Endothelial cell of umbilical vein (primary cell): ENCODE measurements around the gene CAMTA1. TPM values are rescaled to one million over a fixed set of nuclear protein-coding genes. Genes with fewer than 3 reads are reported as not detected.

ENCODE experiments used
- BruUV-seq: library from RNA; stranded (reverse); fragments of 400-500 nt; replicated peaks from 2 replicates; lab custom pipeline; 2021; lab: Mats Ljungman, UMichigan
- CTCF ChIA-PET: fragments of 300-600, 350-600 bp; sonication (Branson Sonifier 250); formaldehyde crosslinking; loops from one replicate; lab custom pipeline; 2021; ENCODE audit warnings: antibody characterized with exemption, inconsistent platforms; lab: Charles Lee
- POLR2A ChIA-PET: fragments of 300-600, 350-600 bp; sonication (Branson Sonifier 250); formaldehyde crosslinking; loops from one replicate; lab custom pipeline; 2021; ENCODE audit warnings: antibody characterized with exemption, inconsistent platforms; lab: Charles Lee
- DNase-seq: peaks from one replicate; pipeline ENCODE4 v3.0.0-alpha.2; 2011; ENCODE audit warnings: low read depth, low spot score
- FAIRE-seq: peaks from 2 replicates; lab custom pipeline; 2011; peaks lifted over from hg19 to GRCh38; lab: Jason Lieb, UNC
- H2AFZ ChIP-seq: 2 replicates; pipeline ENCODE4 v1.6.0; 2012; ENCODE audit warnings: low read depth, low read length, control low read depth, inconsistent platforms
- H3K27ac ChIP-seq: 2 replicates; pipeline ENCODE4 v1.5.1; 2011; ENCODE audit warnings: low read depth, mild to moderate bottlenecking, control low read depth, low read length, moderate library complexity; ENCODE audit not compliant: insufficient read depth
- H3K27me3 ChIP-seq, 2 experiments: 2 replicates each; pipeline versions ENCODE4 v1.6.0 to v1.6.1; 2011; ENCODE audit warnings: low read length in 2 of 2, mixed read lengths in 1 of 2; ENCODE audit not compliant: control insufficient read depth in 2 of 2, insufficient read depth in 2 of 2
- H3K36me3 ChIP-seq, 2 experiments: 2 replicates in 1 of 2; 3 replicates in 1 of 2; pipeline ENCODE4 v1.5.1; 2011; ENCODE audit warnings: low read length in 2 of 2, mild to moderate bottlenecking in 1 of 2, moderate library complexity in 1 of 2; ENCODE audit not compliant: control insufficient read depth in 2 of 2, insufficient read depth in 2 of 2; ENCODE audit errors: extremely low read depth in 1 of 2
- H3K4me1 ChIP-seq: 3 replicates; pipeline ENCODE4 v1.5.1; 2011; ENCODE audit warnings: mild to moderate bottlenecking, low read length; ENCODE audit not compliant: control insufficient read depth, insufficient read depth; ENCODE audit errors: extremely low read depth
- H3K4me2 ChIP-seq: 2 replicates; pipeline ENCODE4 v1.6.1; 2011; ENCODE audit warnings: low read length, control low read depth, mixed read lengths; ENCODE audit not compliant: insufficient read depth
- H3K4me3 ChIP-seq, 3 experiments: fragments of 200-600 bp in 1 of 3; sonication (generic), shearing (Covaris generic) in 1 of 3; replicated peaks in 1 of 3; 2 replicates each; pipeline ENCODE4 v1.5.1; 2011 to 2016; ENCODE audit warnings: control low read depth in 3 of 3, low read length in 3 of 3, mild to moderate bottlenecking in 2 of 3, inconsistent platforms in 1 of 3, low read depth in 1 of 3, moderate library complexity in 1 of 3; ENCODE audit not compliant: insufficient read depth in 1 of 3
- H3K79me2 ChIP-seq: 2 replicates; pipeline ENCODE4 v1.6.0; 2012; ENCODE audit warnings: low read length, inconsistent platforms; ENCODE audit not compliant: control insufficient read depth, insufficient read depth
- H3K9ac ChIP-seq: replicated peaks from 2 replicates; pipeline ENCODE3; 2011; ENCODE audit warnings: low read length, control low read depth; ENCODE audit not compliant: insufficient read depth; ENCODE audit errors: extremely low read depth
- H3K9me1 ChIP-seq: replicated peaks from 3 replicates; pipeline ENCODE4 v1.6.0; 2011; ENCODE audit warnings: mild to moderate bottlenecking, low read length; ENCODE audit not compliant: control insufficient read depth, insufficient read depth; ENCODE audit errors: extremely low read depth
- H3K9me3 ChIP-seq: replicated peaks from 2 replicates; pipeline ENCODE4 v1.5.1; 2012; ENCODE audit warnings: low read length, inconsistent platforms; ENCODE audit not compliant: control insufficient read depth, insufficient read depth
- H4K20me1 ChIP-seq: replicated peaks from 2 replicates; pipeline ENCODE3; 2011; ENCODE audit warnings: mild to moderate bottlenecking, low read length; ENCODE audit not compliant: control insufficient read depth, insufficient read depth; ENCODE audit errors: extremely low read depth
- CTCF ChIP-seq, 2 donors: IDR thresholded peaks; 1 replicate in 1 of 2; 2 replicates in 1 of 2; pipeline ENCODE4 v1.5.1; 2011; ENCODE audit warnings: low read length in 2 of 2, mild to moderate bottlenecking in 2 of 2, moderate library complexity in 2 of 2, control low read depth in 1 of 2, inconsistent platforms in 1 of 2, low read depth in 1 of 2; ENCODE audit not compliant: insufficient read depth in 1 of 2; ENCODE audit errors: extremely low read depth in 1 of 2
- EZH2 ChIP-seq: IDR thresholded peaks from 2 replicates; pipeline ENCODE4 v1.6.1; 2012; ENCODE audit warnings: borderline replicate concordance, low read depth, mild to moderate bottlenecking, moderate library complexity, low read length, inconsistent platforms; ENCODE audit not compliant: severe bottlenecking
- FOS ChIP-seq: IDR thresholded peaks from 2 replicates; pipeline ENCODE4 v1.6.1; 2011; ENCODE audit warnings: mild to moderate bottlenecking, low read length, moderate library complexity, borderline replicate concordance; ENCODE audit not compliant: insufficient read depth
- GATA2 ChIP-seq: IDR thresholded peaks from 2 replicates; pipeline ENCODE4 v1.7.0; 2011; ENCODE audit warnings: low read depth, mild to moderate bottlenecking, moderate library complexity, mixed read lengths, low read length; ENCODE audit not compliant: insufficient read length, insufficient read depth
- JUN ChIP-seq: IDR thresholded peaks from 2 replicates; pipeline ENCODE4 v1.6.1; 2011; ENCODE audit warnings: borderline replicate concordance, low read depth; ENCODE audit not compliant: insufficient read length, insufficient read depth
- MAX ChIP-seq: IDR thresholded peaks from 2 replicates; pipeline ENCODE4 v1.6.1; 2011; ENCODE audit not compliant: insufficient read depth, insufficient read length
- MYC ChIP-seq: IDR thresholded peaks from one replicate; pipeline ENCODE4 v1.6.1; 2011; ENCODE audit warnings: mild to moderate bottlenecking, low read depth, low read length
- POLR2A ChIP-seq: IDR thresholded peaks from 2 replicates; pipeline ENCODE4 v1.6.1; 2012; ENCODE audit warnings: low read depth, mild to moderate bottlenecking, control low read depth, low read length
- POLR2AphosphoS5 ChIP-seq: IDR thresholded peaks from 2 replicates; pipeline ENCODE4 v1.6.1; 2012; ENCODE audit warnings: low read depth, mild to moderate bottlenecking, control low read depth, low read length, moderate library complexity; ENCODE audit not compliant: insufficient read depth
- dilution Hi-C: fragments of 300-500 bp; cut with MboI; formaldehyde crosslinking; loops from one replicate; pipeline ENCODE4 v1.15.0; 2019; ENCODE audit warnings: low sequenced_read_pairs; ENCODE audit not compliant: extremely low pct_ligation_motif_present
- intact Hi-C: fragments of 100-400 bp; cut with micrococcal nuclease; formaldehyde crosslinking; loops from one replicate; pipeline ENCODE4 v1.10.0; 2022
- polyA plus RNA-seq, 4 experiments: library from polyadenylated mRNA; depleted of rRNA in 3 of 4; stranded (reverse) in 3 of 4; unstranded in 1 of 4; fragments of >200 nt; gene quantifications; 2 replicates each; pipeline versions ENCODE4 v1.2.1 to v1.2.3, GENCODE V29; 2011 to 2012; ENCODE audit warnings: missing spikeins in 1 of 4
- total RNA-seq: library from RNA; stranded (reverse); gene quantifications from 2 replicates; pipeline ENCODE4 v1.2.3, GENCODE V29; 2021

The CAMTA1 gene
- total and polyA plus RNA-seq, 2 donors (not counting 3 experiments of a cell fraction or from before 2014, with no cell fraction given): 50.8 to 92.7 TPM

GRCh38 chr1:6884652-6885153, 99.4 kb downstream of the CAMTA1 start:
- BruUV-seq: no TSS peak
- H3K4me3 ChIP-seq: no peak overlapping the region
- no peaks in the 10 kb centered on the region for H3K36me3 ChIP-seq
- no peaks in the 10 kb centered on the region for H3K79me2 ChIP-seq
- no peaks in the 10 kb centered on the region for H3K4me1 ChIP-seq
- dilution Hi-C loops (no loop called here), intact Hi-C loops (no loop called here)
- no peak overlapping the region for H3K27ac ChIP-seq
- no peak overlapping the region for H3K9ac ChIP-seq
- ChIA-PET CTCF (interaction anchor here (0.7 to 1.5 kb wide), 3 partner anchors 11 to 185 kb away, joined by 3 to 4 read pairs (median 4); no protein-coding TSS in a partner anchor), POLR2A (no interaction called here)
- H3K4me2 ChIP-seq: no peak overlapping the region
- no peak overlapping the region for H2AFZ ChIP-seq
- TF ChIP-seq JUN: no peak
- no peak for TF ChIP-seq MYC
- no peak for TF ChIP-seq MAX
- no peak for TF ChIP-seq EZH2
- TF ChIP-seq FOS: no peak
- TF ChIP-seq GATA2: no peak
- TF ChIP-seq POLR2AphosphoS5: no peak
- TF ChIP-seq CTCF (IDR thresholded peaks at IDR 0.05; ENCODE audit: extremely low read depth in 1 of 2, insufficient read depth in 1 of 2, low read depth in 1 of 2, low read length in 2 of 2): no peak
- no peak for TF ChIP-seq POLR2A
- no peaks in the 10 kb centered on the region for H3K27me3 ChIP-seq
- H4K20me1 ChIP-seq: no peaks in the 10 kb centered on the region
- DNase-seq (no peak), FAIRE-seq (no peak)
- H3K9me1 ChIP-seq: no peaks in the 10 kb centered on the region
- H3K9me3 ChIP-seq: no peaks in the 10 kb centered on the region
